Inferior parietal cortex (tissue), 1 donor: ENCODE data around the gene RASGRP2.

Experiments used
- DNase-seq: peaks from one replicate; pipeline ENCODE4 v3.0.0-alpha.2; 2016; ENCODE audit errors: extremely low spot score

The RASGRP2 gene

GRCh38 chr11:64755681-64756361 lies 11.9 kb upstream of the RASGRP2 start:
- no peak for DNase-seq

- DNase-seq = no peak
Observed at GRCh38 chr11:64754919-64755662, 11.1 kb upstream of the RASGRP2 start.

DNA sequence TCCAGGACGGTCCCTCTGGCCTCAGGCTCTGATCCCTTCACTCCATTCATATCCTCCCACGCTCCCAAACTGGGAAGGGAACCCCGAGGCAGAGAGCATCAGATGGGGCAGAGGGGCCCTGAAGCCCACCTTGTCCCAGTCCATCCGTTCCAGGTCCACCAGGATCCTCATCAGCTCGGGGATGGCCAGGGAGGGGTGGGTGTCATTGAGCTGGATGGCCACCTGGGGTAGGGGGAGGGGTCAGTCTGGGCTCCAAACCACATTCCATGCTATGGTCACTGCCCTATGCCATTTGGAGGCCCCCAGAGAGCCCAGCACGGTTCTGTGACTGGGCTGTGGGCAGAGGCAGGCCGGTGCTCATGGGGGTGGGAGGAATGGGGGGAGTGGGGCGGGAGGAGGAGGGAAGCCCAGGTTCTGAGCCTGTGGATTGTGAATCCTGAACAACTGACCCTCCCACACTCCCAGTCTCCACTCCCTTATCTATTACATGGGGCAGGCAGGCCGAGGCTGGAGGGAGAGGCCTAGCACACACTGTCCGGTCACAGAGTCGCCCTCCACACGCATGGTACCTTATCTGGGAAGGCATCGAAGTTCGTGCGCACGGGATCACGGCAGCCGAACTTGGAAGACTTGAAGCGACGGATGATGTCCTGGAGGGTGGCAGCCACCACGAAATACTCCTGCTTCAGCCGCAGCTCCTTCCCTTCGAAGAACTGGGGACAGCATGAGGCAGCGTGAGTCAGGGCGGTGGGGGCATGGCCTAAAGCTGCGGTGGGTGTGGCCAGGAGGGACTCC lies 10.4 kb upstream of the RASGRP2 start:
- no peak for DNase-seq

DNA sequence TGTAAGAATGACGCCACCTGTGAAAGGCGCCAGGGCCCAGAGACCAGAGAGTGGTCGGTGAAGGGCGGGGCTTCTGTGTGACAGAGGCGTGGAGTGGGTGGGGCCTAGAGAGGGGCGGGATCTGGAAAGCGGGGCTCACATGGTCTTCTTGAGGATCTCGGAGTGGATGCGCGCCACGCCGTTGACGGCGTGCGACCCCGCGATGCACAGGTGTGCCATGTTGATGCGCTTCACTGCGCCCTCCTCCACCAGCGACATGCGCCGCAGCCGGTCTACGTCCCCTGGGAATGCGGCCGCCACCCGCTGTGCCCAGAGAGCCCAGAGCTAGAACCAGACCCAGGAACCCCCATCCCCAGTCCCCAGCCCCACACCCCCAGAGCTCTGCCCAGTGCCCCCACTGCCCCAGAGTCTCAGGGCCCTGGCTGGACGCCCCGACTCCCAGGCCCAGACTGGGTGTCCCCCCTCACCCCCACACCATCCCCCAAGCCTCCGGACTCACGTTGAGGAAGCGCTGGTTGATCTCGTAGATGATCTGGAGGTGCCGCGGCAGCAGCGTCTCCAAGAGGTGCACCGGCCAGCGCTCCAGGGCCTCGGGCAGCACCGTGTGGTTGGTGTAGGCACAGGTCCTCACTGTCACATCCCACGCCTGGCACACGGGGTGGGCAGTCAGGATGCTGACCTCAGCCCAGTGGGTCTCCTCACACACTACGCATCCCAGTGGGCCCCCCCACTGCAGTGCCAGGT lies 9.6 kb upstream of the RASGRP2 start:
- DNase-seq = no peak

DNA sequence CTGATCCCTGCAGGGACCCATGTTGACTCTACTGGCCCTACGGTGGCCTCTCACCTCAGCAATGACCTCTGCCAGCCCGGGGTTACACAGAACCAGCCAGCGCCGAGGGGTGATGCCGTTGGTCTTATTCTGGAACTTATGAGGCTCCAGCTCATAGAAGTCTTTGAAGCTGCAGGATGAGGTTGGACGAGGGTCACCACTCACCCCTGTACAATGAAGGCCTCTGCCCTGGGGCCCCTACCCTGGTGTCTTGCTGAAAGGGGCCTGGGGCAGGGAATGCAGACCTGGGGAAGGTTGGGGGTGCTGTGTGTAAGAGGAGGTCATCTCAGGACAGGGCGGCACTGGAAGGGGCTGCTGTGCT lies 9.1 kb upstream of the RASGRP2 start:
- DNase-seq = no peak

DNA sequence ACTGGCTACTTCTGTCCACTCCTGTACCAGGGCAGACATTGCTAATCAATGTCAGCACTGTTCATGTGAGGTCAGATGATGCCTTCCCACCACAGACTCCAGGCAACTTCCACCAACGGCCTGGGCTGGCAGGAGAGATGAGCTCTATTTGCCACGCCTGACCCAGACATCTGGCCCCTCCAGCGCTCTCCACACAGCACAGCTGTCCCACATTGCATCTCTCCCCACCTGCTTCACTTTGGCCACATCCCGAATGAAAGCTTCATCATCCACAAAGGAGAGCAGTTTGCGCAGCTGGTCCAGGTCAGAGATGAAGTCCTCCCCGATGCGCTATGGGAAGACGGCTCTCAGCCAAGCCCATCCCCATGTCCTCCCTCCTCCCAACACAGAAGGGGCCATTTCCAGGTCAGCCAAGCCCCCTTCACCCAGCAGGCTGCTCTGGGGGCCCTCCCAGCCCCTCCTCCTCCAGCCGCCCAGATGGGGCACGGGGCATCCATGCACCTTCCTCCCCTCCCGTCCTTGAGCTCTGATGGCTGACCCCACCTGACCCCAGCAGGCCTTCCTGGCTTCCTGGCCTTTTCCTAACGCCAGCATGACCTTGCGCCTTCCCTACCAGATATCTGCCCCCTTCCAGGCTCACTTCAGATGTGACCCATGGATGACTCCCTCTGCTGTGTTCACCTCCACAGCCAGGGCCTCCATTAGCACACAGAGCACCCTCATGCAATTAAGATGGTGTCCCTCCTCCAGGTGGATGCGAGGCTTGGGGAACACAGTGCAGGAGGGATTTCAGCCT lies 8.4 kb upstream of the RASGRP2 start:
- no peak for DNase-seq

DNA sequence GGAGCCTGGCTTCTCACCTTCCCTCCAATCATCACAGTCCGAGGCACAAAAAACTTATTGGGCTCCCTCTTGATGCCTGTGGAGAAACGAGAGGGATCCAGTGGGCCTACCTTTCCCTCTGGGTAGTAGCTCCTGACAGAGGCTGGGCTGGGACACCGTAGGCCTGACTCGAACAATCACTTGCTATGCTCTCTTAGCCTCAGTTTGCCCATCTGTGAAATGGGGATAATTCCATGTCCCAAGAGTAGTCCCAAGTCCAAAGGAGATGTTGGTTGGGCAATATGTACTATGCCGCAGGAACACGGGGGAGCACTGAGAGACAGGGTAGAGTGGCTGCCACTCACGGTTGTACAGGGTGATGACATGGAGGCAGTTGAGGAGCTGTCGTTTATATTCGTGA lies 7.6 kb upstream of the RASGRP2 start:
- DNase-seq = no peak

- no peak for DNase-seq
Observed at GRCh38 chr11:64751136-64751535, 7.2 kb upstream of the RASGRP2 start.

GRCh38 chr11:64750361-64751054 lies 6.6 kb upstream of the RASGRP2 start:
- no peak for DNase-seq

DNA sequence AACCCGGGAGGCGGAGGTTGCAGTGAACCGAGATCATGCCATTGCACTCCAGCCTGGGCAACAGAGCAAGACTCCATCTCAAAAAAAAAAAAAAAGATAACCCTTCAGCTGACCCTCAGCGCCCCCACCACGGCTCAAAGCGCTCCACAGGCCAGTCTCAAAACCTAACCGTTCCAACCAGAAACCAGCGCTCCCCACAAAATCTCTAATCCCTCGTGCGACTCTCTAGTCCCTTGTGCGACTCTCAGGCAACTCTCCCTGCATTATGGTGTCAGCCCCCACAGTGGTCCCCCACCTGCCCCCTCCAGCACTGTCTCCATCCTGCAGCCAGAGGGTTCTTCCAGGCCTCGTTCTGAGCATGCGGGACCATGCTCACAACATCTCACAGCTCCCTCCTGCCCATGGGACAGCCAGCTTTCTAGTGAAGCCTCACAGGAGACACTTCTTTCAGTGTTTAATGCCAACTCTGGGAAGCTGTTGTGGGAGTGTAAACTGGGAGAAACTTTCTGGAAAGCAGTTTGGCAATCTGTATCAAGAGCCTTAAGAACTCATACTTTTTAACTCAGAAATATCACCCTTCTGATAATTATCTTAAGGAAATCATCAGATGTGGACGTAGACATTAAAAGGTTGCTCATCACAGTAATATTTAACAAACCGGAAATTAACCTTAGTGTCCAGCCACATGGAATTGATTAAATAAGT lies 4.2 kb upstream of the RASGRP2 start:
- no peak for DNase-seq

DNA sequence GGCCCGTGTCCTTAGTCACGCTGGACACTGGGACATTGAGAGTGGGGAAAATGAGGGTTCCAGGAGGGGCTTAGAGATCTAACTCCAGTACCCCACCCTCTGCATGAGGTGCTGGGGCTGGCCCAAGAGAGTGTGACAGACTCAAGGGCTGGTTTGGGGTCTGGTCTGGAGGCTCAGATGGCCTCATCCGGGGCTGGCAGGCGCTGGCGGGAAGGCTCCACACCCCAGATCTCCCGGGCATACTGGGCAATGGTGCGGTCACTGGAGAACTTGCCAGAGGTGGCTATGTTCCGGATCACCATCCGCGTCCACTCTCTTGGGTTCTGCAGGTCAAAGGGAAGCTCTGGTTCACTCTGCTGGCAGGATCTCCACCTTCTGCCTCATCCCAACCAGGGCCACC lies 2.5 kb upstream of the RASGRP2 start:
- no peak for DNase-seq

DNA sequence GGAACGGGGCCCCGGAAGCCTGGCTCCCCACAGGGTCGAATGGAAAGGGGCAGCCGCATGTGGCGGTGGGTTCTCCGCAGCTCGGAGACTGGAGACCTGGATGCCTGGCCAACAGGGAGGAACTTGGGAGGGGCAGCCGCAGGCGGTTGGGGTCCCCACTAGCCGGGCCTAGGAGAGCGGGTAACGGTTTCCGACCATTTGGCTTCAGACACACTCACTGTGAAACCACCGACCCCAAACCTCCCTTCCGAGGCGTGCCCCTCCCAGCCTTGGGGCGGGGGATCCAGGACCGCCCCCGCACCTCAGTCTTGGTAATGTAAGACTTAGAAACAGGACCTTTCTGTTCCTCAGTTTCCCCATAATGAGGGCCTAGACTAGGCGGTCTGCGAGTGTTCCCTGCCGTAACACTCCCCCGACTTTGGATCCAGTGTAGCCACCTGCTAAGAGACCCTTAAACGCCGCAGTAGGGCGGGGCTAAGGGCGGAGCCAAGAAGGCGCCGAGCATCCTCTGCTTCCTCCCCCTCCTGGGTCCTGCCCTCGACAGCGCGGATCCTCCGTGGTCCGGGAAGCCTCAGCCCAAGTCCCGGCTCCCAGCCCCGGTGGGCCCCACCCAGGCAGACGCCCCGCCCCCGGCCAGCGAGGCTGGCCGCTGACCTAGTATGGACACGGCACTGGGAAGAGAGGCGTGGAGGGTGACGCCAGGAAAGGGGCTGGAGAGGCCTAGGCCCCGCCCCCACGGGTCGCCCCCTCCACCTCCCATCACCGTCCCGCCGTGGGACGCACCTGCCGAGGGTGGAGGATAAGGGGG lies 1.8 kb upstream of the RASGRP2 start:
- DNase-seq = no peak

- no peak for DNase-seq
Observed at GRCh38 chr11:64745189-64745520, 1.2 kb upstream of the RASGRP2 start.

DNA sequence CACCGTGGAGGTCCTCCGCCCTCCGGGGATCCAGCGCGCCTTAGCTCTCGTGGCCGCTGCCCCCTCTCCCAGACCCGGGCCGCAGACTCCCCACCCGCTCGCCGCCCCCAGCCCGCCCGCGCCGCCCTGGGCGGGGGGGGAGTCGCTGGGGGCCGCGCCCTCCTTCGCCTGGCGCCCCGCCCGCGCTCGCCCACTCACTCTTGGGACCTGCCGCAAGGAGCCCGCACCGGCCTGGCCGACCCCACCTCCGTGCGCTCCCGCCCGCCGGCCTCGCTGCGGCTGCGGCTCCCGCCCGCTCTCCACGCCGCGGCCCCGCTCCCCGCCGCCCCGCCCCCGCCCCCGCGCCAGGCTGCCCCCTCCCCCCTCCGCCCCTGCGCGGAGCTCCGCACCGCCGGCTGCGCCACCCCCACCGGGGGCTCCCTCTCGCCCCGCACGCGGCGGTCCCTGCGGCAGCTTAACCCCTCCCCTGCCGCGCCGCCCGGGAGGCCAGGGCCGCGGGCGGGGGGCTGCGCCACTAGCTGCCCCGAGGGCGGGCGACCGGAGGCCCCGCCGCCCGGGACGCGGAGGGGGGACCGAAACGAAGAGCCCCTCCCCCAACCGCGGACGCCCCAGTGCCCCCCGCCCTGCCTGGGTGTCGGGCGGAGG lies 724 bp upstream of the RASGRP2 start:
- no peak for DNase-seq

DNA sequence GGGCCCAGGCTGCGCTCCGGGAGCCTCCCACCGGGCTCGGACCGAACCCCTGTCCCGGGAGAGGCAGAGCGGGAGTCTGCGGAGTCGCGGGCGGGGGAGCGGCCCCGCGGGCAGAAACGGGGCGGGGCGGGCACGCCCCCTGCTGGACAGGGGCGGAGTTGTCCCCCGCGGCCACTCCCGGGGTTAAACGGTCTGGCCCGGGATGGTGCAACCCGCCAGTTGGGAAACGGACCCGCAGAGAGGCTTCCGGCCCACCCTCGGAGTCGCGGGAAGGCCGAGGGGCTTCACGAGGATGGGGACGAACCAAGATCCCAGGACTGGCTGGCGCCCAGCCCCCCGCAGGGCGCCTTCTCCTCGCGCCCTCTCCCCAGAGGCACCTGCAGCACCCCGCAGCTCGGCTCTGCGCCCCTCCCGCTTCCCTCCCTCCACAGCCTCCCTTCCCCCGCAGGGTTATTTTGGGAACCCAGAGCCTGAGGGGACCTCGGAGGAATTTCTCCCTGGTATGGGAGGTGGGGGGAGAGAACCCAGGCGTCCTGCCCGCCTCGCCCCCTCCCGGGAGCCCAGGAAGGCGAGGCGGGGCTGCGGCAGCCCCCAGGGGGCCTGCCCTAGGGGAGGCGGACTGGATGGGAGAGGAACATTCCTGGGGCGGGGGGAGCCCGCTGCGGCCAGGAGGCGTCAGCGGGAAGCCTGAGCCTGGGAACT lies 902 bp downstream of the RASGRP2 start:
- DNase-seq = no peak

DNA sequence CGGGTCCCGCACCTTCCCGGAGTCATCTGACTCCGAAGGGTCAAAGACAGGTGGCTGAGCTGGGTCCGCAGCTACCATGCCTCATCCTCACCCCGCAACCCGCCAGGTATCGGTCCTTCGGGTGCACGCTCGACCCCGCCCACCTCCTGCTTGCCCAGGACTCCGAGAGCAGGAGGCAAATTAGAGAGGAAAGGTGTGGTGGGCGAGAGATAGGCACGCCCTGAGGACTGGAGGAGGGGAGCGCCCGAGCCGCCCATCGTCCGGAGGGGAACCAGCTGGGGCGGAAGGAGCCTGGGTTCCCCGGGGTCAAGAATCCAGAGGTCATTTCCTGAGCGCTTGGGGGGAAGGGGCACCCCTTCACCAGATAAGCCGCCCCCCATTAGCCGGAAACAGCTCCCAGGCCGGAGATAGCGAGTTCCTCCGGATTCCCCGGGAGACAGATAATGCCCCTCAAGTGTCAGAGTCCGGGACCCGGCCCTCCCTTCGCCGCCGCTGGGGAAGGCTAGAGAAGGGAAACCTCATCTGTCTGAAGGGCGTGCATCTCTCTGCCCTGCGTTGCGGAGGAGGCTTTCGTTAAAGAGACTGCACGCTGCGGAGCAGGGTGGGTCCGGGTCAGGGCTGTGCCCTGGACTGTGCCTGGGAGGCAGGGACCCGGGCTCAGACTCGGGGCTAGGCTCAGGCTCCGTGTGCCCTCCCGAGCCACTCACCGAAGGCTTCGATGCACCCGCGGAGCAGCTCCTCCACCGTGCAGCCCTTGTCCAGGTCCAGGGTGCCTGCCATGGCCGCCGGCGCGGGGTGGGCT lies 1.7 kb downstream of the RASGRP2 start:
- DNase-seq = no peak

- DNase-seq = no peak
Observed at GRCh38 chr11:64741375-64742086, 2.4 kb downstream of the RASGRP2 start.
